HG03066 (cell line): Measurements from ENCODE around the gene FALEC.

ENCODE experiments used
- ATAC-seq: cut with Tn5 transposase; IDR thresholded peaks from one replicate; pipeline ENCODE4 v1.9.1; 2021; ENCODE audit warnings: low read depth; ENCODE audit not compliant: unreplicated experiment

The FALEC gene

GRCh38 chr1:150543500-150544143 is 28.1 kb downstream of the FALEC start:
- no peak for ATAC-seq

- no peak for ATAC-seq
Observed at GRCh38 chr1:150544204-150544603, 28.7 kb downstream of the FALEC start.

GRCh38 chr1:150545486-150546032 is 30.0 kb downstream of the FALEC start:
- no peak for ATAC-seq

GRCh38 chr1:150546294-150546937 is 30.9 kb downstream of the FALEC start:
- no peak for ATAC-seq

GRCh38 chr1:150548324-150548631 is 32.7 kb downstream of the FALEC start:
- ATAC-seq: no peak

- ATAC-seq: no peak
Observed at GRCh38 chr1:150548632-150549495, 33.3 kb downstream of the FALEC start, which contains the start of gene ADAMTSL4. ADAMTSL4 (plus strand) TSS chr1:150549408; CDS start chr1:150552289, 2,881 bp downstream.

GRCh38 chr1:150549496-150550221 is 34.1 kb downstream of the FALEC start:
- ATAC-seq: no peak

GRCh38 chr1:150550222-150551050 is 34.9 kb downstream of the FALEC start:
- no peak for ATAC-seq

GRCh38 chr1:150551051-150551783 is 35.7 kb downstream of the FALEC start:
- ATAC-seq: no peak

- ATAC-seq: no peak
Observed at GRCh38 chr1:150551784-150552127, 36.2 kb downstream of the FALEC start.

- no peak for ATAC-seq
Observed at GRCh38 chr1:150552128-150552910, 36.8 kb downstream of the FALEC start.

GRCh38 chr1:150552911-150553289 is 37.3 kb downstream of the FALEC start:
- no peak for ATAC-seq

- no peak for ATAC-seq
Observed at GRCh38 chr1:150553392-150554085, 38.0 kb downstream of the FALEC start.

GRCh38 chr1:150554086-150554452 is 38.5 kb downstream of the FALEC start:
- ATAC-seq: no peak

- ATAC-seq: no peak
Observed at GRCh38 chr1:150555198-150555970, 39.8 kb downstream of the FALEC start.

GRCh38 chr1:150555971-150556865 is 40.7 kb downstream of the FALEC start:
- no peak for ATAC-seq
